GM21447 (cell line): Measurements from ENCODE around the gene ATRIP.

Experiments used
- ATAC-seq: cut with Tn5 transposase; IDR thresholded peaks from one replicate; pipeline ENCODE4 v1.9.1; 2021; ENCODE audit not compliant: unreplicated experiment

Gene ATRIP

GRCh38 chr3:48409291-48410201 is 37.0 kb upstream of the ATRIP start:
- ATAC-seq = no peak

DNA sequence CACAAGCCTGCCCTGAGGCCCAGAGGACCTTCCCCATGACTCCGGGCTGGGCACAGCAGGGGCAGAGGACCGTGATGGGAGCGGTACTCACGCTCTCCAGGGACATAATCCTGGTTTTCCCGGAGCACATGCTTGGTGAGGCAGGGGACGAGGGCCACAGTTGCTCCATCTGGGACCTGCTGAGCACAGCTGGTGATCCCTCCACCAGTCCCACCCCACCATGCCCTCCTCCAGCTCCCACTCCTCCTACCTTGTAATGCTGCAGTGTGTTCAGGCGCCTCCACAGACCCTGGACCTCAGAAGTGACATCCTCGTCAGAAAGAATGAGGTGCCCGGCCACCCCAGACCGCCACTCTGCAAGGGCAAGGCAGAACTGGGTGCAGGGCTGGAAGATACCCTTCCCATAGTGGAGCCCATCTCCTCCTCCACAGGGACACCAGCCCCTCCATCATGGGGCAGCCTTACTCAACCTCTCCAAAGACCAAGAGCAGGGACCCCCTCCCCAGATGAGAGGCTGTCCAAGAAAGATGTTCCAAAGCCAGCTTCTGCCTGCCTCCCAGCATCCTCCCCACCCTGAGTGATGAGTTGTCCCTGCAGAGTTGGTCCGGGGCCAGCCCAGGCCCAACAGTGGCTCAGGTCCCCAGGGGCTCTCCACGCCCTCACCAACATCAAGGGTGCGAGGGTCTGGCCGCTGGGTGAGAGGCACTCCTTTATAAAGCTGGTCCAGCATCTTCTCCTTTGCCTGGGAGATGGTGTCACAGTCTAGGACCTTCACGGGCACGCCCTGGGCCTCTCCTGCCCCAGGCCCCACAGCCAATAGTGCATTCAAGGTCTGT is 36.1 kb upstream of the ATRIP start:
- no peak for ATAC-seq

DNA sequence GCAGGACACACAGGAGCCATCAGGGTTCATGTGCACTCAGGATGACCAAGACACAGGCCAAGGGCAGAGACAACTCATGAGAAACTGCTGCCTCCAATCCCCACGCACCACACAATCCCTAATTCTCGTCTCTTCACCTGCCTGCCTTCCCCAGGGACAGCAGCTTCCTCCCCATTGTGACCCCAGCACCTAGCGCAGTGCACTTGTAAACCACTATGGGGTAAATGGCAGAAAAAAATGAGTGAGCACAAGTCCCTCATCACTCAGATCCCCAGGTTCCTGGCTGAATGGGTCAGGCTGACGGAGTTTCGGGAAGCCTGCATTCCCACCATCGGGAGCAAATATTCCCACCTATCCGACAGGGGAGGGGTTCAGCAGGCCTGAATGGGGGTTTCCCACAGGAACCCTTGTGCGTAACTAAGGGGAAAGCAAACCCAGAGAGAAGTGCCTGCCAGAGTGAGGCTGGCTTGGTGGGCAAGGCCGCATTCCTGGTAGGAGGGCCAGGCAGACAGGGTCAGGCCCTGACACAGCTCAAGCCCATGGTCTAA is 35.4 kb upstream of the ATRIP start:
- ATAC-seq = no peak

DNA sequence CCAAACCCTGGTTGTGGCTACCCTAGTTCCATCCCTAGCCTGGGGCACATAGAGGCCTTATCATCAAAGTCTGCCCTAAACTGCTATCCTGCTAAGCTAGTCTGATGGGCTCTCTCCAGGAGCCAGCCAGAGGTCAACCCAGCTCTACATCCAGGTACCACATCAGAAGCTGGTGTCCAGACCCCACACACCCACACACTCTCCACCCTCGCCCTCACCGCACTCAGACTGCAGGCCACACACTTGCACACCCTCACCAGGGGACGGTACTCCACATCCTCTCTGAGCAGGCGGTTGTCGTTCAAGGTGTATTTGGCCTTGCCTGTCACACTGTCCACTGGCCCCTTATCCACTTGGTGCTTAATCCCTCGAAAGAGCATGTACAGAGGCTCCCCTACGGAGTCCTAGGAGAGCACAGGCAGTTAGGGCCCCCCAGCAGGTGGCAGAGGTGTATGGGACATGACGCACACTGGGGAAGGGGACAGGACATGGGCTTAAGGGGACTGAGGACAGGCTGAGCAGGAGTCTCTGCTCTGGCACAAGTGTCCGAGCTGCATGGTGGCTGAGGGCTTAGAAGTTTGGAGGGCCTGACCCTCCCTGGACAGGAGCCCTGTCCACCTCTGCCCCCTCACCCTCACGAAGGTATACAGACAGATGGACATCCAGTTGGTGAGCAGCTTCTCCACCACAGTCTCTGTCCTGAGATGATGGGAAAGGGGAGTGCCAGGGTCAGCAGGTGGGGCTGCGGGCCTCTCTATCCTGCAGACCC is 34.7 kb upstream of the ATRIP start:
- no peak for ATAC-seq

DNA sequence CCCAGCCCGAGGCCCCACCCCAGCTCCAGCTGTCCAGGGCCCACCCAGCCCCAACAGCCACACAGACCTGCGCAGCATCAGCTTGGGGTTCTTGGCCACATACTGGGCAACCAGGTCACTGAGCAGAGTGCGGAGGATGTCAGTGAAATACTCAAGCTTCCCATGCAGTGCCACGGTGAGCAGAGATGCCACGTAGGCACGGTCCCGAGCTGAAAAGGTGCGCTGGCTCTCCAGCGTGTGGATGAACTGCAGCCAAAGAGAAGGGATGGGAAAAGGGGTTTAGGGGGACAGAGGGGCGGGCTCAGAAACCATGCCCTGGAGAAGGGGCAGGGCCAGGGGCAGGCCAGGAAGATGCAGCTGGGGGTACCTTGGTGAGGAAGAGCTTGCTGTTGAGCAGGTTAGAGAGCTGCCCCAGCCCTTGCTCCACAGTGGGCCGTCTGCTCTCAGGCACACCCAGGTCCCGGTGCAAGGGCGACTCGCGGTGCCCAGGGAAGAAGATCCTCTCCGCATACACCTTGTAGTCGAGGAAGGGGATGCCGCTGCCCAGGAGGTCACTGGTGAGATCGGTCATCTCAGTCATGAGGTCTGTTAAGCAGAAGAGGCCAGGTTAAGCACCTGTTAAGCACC is 34.0 kb upstream of the ATRIP start:
- ATAC-seq = no peak

DNA sequence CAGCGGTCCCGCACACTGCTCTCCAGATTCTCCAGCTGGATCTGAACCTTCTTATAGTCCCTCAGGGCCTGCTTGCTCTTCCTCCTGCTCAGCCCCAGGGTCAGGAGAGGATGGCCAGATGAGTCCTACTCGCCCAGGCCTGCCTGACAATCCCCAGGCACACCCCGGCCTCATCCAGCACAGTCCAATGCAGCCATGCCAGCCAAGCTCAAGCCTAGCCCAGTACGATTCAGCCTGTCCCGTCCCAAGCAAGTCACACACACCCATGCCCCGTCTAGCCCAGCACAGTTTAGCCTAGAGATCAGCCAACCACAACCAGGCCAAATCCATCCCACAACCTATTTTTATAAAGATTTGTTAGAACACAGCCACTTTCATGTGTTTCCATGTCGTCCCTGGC is 33.5 kb upstream of the ATRIP start:
- ATAC-seq = no peak

DNA sequence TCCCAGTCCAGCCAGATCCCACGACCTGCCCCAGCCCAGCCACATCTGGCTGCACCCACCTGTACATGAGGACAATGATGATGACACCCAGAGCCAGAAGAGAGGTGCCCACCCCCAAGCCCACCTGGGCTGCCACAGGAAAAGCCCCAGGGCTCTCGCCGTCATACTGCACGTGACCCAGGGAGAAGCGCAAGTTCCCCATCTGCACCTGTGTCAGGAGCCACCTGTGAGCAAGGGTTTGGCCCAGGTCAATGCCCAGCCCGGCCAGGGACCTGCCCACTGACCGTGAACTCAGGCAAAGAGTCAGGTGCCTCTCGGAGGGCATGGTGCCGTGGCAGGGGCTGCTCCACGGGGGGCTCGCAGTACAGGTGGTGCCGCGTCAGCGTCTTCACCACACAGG is 32.9 kb upstream of the ATRIP start:
- ATAC-seq = no peak

DNA sequence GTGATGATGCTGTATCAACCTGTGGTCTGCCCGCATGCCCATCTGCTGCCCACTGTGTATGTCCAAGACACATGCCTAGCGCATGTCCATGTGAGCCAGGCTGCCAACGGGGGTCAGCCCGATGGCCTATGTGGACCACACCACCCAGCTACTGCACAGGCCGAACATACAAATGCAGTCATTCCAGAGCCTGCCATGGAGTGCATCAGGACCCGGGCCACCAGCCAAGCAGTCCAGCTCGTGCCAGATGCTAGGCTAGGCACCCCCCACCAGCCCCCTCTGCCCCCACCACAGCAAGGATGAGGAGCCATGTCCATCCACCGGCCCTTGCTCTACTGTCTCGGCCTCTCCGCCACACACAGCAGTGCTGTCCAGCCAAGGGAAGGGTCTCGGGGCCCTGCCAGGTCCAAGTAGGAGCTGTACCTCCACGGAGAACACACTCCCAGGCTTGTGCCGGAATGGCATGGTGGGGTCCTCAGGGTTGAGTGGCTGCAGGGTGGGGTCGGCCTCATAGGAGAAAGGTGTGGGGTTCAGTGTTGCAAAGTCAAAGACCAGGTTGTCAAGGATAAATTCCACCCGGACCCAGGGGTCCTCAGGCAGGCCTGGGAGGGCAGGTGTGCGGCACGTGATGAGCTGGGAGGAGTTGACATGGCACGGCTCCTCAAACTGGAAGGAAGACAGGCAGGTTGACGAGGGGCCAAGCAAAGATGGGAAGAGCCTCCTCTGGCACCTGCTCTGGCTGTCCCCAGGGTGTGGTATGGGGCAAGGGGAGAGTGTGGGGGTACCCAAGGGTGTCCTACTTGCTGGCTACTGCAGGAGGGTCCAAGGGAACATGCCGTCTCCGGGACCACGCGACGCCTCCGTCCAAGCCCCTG is 31.9 kb upstream of the ATRIP start:
- no peak for ATAC-seq

GRCh38 chr3:48415251-48415953 is 31.1 kb upstream of the ATRIP start:
- no peak for ATAC-seq

DNA sequence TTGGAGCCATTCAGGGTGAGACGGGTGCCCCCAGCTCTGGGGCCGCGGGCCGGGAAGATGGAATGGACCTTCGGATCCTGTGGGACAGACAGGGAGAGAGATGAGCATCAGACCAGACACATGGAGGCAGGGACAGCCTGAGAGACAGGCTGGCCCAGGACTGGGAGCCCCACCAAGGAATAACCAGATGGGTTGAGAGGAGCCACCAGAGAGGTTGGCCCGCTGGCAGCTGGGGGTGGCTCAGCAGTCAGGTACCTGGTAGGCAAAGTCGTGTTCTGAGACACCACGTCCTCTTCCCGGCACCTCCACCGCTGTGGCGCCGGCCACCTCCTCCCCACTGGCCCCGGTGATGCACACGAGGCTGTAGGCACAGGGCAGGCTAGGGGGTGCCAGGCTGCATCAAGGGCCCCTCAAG is 30.4 kb upstream of the ATRIP start:
- ATAC-seq = no peak

DNA sequence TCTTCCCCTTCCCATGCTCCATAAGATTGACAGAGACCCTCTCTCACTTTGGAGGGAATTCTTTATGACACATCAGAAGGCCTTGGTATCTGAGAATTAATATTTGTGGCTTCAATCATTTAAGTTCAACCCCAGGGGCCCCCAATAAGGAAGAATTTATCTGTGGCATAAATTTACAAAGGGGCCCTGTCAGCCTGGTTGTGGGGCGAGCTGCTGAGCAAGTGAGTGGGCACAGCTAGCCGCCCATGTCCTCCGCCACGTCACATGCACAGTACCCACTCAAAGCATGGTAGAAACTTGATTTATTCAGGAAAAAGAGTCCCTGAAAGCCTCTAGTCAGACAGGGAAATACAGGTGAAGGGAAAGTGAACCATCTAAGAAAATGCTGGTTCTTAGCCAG is 30.0 kb upstream of the ATRIP start:
- no peak for ATAC-seq

DNA sequence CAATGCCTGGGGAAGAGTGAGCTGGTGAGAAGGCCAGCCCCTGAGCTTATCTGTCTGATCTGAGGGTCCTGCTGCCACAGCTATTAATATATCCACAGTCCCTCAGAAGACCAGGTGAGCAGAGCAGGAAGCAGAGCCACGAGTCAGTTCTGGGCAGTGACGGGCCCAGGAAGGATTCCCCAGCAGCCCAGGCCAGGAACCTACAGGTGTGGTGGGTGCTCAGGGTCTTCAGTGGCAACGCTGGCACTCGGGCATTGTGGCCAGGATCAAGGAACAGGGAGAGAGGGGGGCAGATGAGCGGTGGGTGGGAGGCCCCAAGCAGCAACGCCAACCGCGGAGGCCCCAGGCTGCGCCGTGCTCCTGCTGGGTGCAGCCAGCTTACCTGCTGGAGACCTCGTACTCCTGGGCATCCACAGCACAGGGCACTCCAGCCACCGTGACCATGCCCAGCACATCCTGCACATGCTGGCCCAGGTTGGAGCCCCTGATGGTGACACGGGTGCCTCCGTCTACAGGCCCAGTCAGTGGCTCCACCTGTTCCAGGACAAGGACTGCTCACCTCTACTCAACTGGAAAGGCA is 28.9 kb upstream of the ATRIP start:
- no peak for ATAC-seq

GRCh38 chr3:48418140-48418539 is 28.4 kb upstream of the ATRIP start:
- no peak for ATAC-seq

DNA sequence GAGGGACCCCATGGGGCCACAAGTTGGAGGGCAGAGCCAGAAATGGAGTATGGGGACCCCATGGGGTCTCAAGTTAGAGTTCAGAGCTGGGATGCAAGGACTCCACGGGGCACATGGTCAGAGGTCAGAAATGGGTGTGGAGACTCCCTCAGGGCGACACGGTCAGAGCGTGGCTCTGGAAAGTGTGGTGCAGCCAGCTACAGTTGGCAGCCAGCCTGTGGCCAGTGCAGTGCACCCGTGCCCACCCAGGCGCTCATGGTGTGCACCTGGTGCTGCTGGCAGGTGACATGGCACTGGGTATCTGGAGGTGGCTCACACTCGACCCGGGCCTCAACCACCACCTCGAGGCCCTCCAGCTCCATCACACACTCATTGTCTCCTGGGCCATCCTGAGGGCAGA is 27.9 kb upstream of the ATRIP start:
- ATAC-seq = no peak

- ATAC-seq = no peak
These were observed 27.4 kb upstream of the ATRIP start for GRCh38 chr3:48419149-48419548.

- no peak for ATAC-seq
These were observed 26.9 kb upstream of the ATRIP start for GRCh38 chr3:48419597-48419996.

DNA sequence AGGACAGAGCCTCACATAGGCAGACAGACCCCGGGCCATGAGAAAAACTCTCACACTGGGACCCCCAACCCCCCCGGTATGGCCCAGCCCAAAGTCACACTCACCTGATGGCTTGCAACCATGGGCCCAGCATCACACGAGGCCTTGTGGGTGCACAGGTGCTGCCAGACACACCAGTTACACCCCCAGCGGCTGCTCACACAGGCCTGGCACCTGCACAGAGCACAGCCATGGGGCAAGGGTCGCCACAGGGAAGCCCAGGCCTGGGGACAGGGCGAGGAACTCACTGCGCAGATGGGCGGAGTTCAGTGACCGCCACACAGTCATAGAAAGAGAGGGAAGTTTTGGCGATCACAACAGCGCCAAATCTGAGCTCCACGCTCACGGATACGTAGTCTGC is 26.0 kb upstream of the ATRIP start:
- ATAC-seq = no peak

DNA sequence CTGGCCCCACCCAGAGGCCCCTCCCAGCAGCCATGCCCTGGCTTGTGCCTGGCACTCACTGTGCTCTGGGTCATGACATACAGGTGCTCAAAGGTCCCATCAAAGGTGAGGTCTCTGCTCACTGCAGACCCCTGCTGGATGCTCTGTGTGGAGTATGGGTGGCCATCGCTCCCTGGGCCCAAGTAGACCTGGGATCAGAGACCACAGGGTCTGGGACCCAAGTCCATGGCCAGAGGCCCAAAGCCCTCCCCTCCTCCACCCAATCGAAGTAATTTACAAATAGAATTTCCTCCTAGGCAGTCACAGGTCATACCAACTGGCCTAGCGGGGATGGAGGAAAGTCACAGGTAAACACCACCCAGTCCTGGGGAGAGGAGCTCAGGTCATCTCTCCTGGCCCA is 24.3 kb upstream of the ATRIP start:
- ATAC-seq = no peak

DNA sequence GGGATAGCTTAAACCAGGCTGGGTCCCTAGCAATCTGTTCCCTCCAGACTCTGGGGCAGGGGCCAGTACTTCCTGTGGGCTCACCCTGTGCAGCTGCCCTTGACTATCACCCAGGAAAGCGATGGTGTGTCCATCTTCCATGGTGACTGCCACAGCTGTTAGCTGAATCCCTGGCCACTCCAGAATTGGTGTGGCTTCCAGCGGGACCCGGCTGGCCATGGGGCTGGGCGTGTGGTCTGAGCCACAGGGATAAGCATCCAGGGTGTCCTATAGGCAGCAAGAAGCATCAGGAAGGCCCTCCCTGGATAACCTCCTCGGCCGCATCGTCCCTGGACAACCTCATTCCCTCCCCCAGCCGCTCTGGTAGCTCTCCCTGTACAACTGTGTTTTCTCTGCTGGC is 23.9 kb upstream of the ATRIP start:
- ATAC-seq = no peak
